DOHH2 (cell line): ENCODE results near the gene ERH.
A peak's percentile ranks its signal among the peaks of the same experiment; 100 is the strongest.

ENCODE experiments used
- H3F3A ChIP-seq: fragments of 200-600 bp; sonication (generic), shearing (Covaris generic); 2 replicates; pipeline ENCODE4 v1.6.0; 2016; ENCODE audit warnings: antibody characterized with exemption, mild to moderate bottlenecking; ENCODE audit not compliant: control insufficient read depth, insufficient read depth
- H3K27ac ChIP-seq: fragments of 200-600 bp; sonication (generic); 2 replicates; pipeline ENCODE4 v1.5.1; 2014; ENCODE audit warnings: low read depth, mild to moderate bottlenecking, low read length, moderate library complexity
- H3K27me3 ChIP-seq: fragments of 200-600 bp; sonication (generic); 2 replicates; pipeline ENCODE4 v1.6.1; 2014; ENCODE audit warnings: mild to moderate bottlenecking, low read length, mixed read lengths; ENCODE audit not compliant: control insufficient read depth
- H3K36me3 ChIP-seq: fragments of 200-600 bp; sonication (generic); 2 replicates; pipeline ENCODE4 v1.6.1; 2014; ENCODE audit warnings: mild to moderate bottlenecking, low read length, moderate library complexity, mixed read lengths; ENCODE audit not compliant: control insufficient read depth
- H3K4me1 ChIP-seq: fragments of 200-600 bp; sonication (generic); 2 replicates; pipeline ENCODE4 v1.6.1; 2014; ENCODE audit warnings: mild to moderate bottlenecking, low read length, mixed read lengths; ENCODE audit not compliant: control insufficient read depth
- H3K4me2 ChIP-seq: fragments of 200-600 bp; sonication (generic); 2 replicates; pipeline ENCODE4 v1.6.0; 2014; ENCODE audit warnings: mild to moderate bottlenecking, low read length, moderate library complexity
- H3K4me3 ChIP-seq: fragments of 200-600 bp; sonication (generic); 2 replicates; pipeline ENCODE4 v1.5.1; 2014; ENCODE audit warnings: mild to moderate bottlenecking, low read length, mixed read lengths
- H3K79me2 ChIP-seq: fragments of 200-600 bp; sonication (generic); 2 replicates; pipeline ENCODE4 v1.6.1; 2014; ENCODE audit warnings: mild to moderate bottlenecking, low read length, mixed read lengths; ENCODE audit not compliant: control insufficient read depth
- H3K9me2 ChIP-seq: fragments of 200-600 bp; sonication (generic); replicated peaks from 2 replicates; pipeline ENCODE4 v1.6.1; 2014; ENCODE audit warnings: mild to moderate bottlenecking, low read length, mixed read lengths; ENCODE audit not compliant: control insufficient read depth
- H3K9me3 ChIP-seq: fragments of 200-600 bp; sonication (generic); 2 replicates; pipeline ENCODE4 v1.6.1; 2014; ENCODE audit warnings: antibody characterized with exemption, low read length, mixed read lengths; ENCODE audit not compliant: control insufficient read depth, insufficient read depth
- H4K20me1 ChIP-seq: fragments of 200-600 bp; sonication (generic); 2 replicates; pipeline ENCODE4 v1.6.0; 2014; ENCODE audit warnings: low read depth, mild to moderate bottlenecking, antibody characterized with exemption, low read length, moderate library complexity; ENCODE audit not compliant: control insufficient read depth, insufficient read depth
- EZH2phosphoT487 ChIP-seq: fragments of 200-600 bp; sonication (generic); IDR thresholded peaks from 2 replicates; pipeline ENCODE4 v1.6.1; 2017; ENCODE audit warnings: borderline replicate concordance, mild to moderate bottlenecking, antibody characterized with exemption, low read length, moderate library complexity, mixed read lengths
- TF ChIP-seq, protein P1 (sequence below): fragments of 200-600 bp; sonication (generic); IDR thresholded peaks from one replicate; pipeline ENCODE4 v1.5.1; 2014; ENCODE audit warnings: antibody characterized with exemption, mild to moderate bottlenecking, low read depth, low read length; ENCODE audit not compliant: poor library complexity, severe bottlenecking

The ERH gene

DNA sequence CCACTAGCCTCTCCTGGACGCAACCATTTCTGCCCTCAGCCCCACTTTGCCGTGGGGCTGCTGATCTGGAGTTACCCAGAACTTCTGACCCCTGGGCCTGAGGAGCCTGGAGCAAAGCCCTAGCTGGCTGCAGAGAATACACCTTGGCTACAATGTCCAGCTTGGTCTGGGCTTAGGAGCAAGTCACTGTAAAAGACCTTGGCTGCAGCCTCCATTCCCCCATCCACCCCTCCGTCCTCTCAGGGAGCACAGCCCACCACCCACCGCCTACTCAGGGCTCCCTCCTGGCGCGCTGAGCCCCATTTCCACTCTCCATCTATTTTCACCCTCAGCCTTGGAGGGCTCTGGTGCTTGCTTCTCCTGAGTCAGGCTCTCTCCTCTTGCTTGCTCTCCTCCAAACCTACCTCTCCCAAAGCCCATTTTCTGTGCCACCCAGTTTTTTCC lies 42.9 kb downstream of the ERH start:
- TF ChIP-seq, protein P1, sequence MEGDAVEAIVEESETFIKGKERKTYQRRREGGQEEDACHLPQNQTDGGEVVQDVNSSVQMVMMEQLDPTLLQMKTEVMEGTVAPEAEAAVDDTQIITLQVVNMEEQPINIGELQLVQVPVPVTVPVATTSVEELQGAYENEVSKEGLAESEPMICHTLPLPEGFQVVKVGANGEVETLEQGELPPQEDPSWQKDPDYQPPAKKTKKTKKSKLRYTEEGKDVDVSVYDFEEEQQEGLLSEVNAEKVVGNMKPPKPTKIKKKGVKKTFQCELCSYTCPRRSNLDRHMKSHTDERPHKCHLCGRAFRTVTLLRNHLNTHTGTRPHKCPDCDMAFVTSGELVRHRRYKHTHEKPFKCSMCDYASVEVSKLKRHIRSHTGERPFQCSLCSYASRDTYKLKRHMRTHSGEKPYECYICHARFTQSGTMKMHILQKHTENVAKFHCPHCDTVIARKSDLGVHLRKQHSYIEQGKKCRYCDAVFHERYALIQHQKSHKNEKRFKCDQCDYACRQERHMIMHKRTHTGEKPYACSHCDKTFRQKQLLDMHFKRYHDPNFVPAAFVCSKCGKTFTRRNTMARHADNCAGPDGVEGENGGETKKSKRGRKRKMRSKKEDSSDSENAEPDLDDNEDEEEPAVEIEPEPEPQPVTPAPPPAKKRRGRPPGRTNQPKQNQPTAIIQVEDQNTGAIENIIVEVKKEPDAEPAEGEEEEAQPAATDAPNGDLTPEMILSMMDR: no peak
- no peak for TF ChIP-seq EZH2phosphoT487
- Histone ChIP-seq H3K9me2 (no peaks in the 10 kb centered on the region), H3K27ac (no peak overlapping the region)

GRCh38 chr14:69354383-69355153 lies 43.5 kb downstream of the ERH start:
- TF ChIP-seq, protein P1: no peak
- no peak for TF ChIP-seq EZH2phosphoT487
- H3K9me3 ChIP-seq: no peaks in the 10 kb centered on the region
- H3F3A ChIP-seq: peaks cover 2% of the 10 kb centered on the region; the same call in 1 of the 2 replicates
- H3K9me2 ChIP-seq: no peaks in the 10 kb centered on the region
- H4K20me1 ChIP-seq: no peaks in the 10 kb centered on the region
- H3K4me3 ChIP-seq: no peak overlapping the region
- peak overlapping the region; percentile 7 for H3K4me2 ChIP-seq
- peaks cover 12% of the 10 kb centered on the region; the same call in 1 of the 2 replicates for H3K27me3 ChIP-seq
- peaks cover 12% of the 10 kb centered on the region for H3K4me1 ChIP-seq
- no peaks in the 10 kb centered on the region for H3K36me3 ChIP-seq
- H3K79me2 ChIP-seq: no peaks in the 10 kb centered on the region
- no peak overlapping the region for H3K27ac ChIP-seq

More for the DNA sequence above, 42.9 kb downstream of the ERH start:
- Histone ChIP-seq H3K4me1 (peaks cover 12% of the 10 kb centered on the region), H3F3A (peaks cover 2% of the 10 kb centered on the region; the same call in 1 of the 2 replicates), H3K27me3 (peaks cover 12% of the 10 kb centered on the region; the same call in 1 of the 2 replicates), H3K9me3 (no peaks in the 10 kb centered on the region), H4K20me1 (no peaks in the 10 kb centered on the region), H3K36me3 (no peaks in the 10 kb centered on the region), H3K79me2 (no peaks in the 10 kb centered on the region), H3K4me3 (no peak overlapping the region), H3K4me2 (0 out of 2 replicates have a peak overlapping the region, but pooled peaks have one; percentile 7)

DNA sequence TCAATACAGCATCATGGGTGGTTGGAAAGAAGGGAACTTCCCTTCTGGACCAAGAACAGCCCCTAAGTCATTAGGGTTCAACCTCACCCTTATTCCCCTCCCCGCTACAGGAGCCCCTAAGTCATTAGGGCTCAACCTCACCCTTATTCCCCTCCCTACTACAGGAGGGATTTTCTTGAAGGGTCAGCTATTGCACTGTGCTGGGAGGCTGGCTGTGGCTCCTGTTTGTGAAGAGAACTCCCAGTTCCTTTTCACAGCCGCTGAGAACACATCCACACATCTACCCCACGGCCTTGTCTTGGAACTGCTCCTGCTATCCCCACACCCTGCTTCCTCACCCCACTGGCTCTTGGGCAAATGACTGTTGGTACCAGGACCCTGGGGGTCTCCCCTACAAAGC lies 44.9 kb downstream of the ERH start:
- Histone ChIP-seq H3F3A (no peaks in the 10 kb centered on the region), H3K9me3 (no peaks in the 10 kb centered on the region), H3K4me2 (no peak overlapping the region), H3K27ac (no peak overlapping the region), H3K36me3 (no peaks in the 10 kb centered on the region), H3K9me2 (no peaks in the 10 kb centered on the region), H3K27me3 (peaks cover 8% of the 10 kb centered on the region; the same call in 1 of the 2 replicates), H3K4me1 (peaks cover 12% of the 10 kb centered on the region), H4K20me1 (no peaks in the 10 kb centered on the region), H3K79me2 (no peaks in the 10 kb centered on the region), H3K4me3 (no peak overlapping the region)
- TF ChIP-seq, protein P1: no peak
- TF ChIP-seq EZH2phosphoT487: no peak
